ENCODE measurements around the gene KRTAP2-1. TPM values are rescaled to one million over a fixed set of nuclear protein-coding genes. Genes with fewer than 3 reads are reported as not detected.
"Not testable (repeated sequence)": the region's sequence is repeated elsewhere in the genome, so short reads cannot be mapped to it uniquely, and the experiment has no call there.

Gene KRTAP2-1
- total and polyA plus RNA-seq, 12 donors = not detected

GRCh38 chr17:41049110-41049509 lies 2.0 kb upstream of the KRTAP2-1 start:
- TF ChIP-seq POLR2A (IDR thresholded peaks at IDR 0.05) = no peak
- TF ChIP-seq, protein P1, sequence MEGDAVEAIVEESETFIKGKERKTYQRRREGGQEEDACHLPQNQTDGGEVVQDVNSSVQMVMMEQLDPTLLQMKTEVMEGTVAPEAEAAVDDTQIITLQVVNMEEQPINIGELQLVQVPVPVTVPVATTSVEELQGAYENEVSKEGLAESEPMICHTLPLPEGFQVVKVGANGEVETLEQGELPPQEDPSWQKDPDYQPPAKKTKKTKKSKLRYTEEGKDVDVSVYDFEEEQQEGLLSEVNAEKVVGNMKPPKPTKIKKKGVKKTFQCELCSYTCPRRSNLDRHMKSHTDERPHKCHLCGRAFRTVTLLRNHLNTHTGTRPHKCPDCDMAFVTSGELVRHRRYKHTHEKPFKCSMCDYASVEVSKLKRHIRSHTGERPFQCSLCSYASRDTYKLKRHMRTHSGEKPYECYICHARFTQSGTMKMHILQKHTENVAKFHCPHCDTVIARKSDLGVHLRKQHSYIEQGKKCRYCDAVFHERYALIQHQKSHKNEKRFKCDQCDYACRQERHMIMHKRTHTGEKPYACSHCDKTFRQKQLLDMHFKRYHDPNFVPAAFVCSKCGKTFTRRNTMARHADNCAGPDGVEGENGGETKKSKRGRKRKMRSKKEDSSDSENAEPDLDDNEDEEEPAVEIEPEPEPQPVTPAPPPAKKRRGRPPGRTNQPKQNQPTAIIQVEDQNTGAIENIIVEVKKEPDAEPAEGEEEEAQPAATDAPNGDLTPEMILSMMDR (IDR thresholded peaks at IDR 0.05) = no peak
- 29 to 36% (median 33%) methylated on average over 2 of the region's 2 CpGs for WGBS, 4 donors

GRCh38 chr17:41048441-41048840 lies 1.3 kb upstream of the KRTAP2-1 start:
- H3K36me3 ChIP-seq (replicated peaks in 1 of 2) = no peaks in the 10 kb centered on the region
- H3K4me1 ChIP-seq (replicated peaks in 1 of 2) = no peaks in the 10 kb centered on the region
- intact Hi-C loops (cut with DNase I) = no loop called here
- WGBS, 4 donors = 70 to 81% (median 77%) methylated on average over 7 of the region's 7 CpGs
- H3K27ac ChIP-seq = no peak overlapping the region
- DNase-seq = no peak
- no peaks in the 10 kb centered on the region for H3K27me3 ChIP-seq
- TF ChIP-seq, protein P1 (IDR thresholded peaks at IDR 0.05) = no peak
- TF ChIP-seq POLR2A (IDR thresholded peaks at IDR 0.05) = no peak
- H3K4me3 ChIP-seq = no peak overlapping the region
- no peaks in the 10 kb centered on the region for H3K9me3 ChIP-seq (replicated peaks in 1 of 3)

More at GRCh38 chr17:41049110-41049509, 2.0 kb upstream of the KRTAP2-1 start:
- Histone ChIP-seq H3K4me1 (replicated peaks in 1 of 2) (no peaks in the 10 kb centered on the region), H3K4me3 (no peak overlapping the region), H3K27ac (no peak overlapping the region), H3K36me3 (replicated peaks in 1 of 2) (no peaks in the 10 kb centered on the region), H3K27me3 (no peaks in the 10 kb centered on the region), H3K9me3 (replicated peaks in 1 of 3) (no peaks in the 10 kb centered on the region)
- DNase-seq = no peak
- intact Hi-C loops (cut with DNase I) = no loop called here

DNA sequence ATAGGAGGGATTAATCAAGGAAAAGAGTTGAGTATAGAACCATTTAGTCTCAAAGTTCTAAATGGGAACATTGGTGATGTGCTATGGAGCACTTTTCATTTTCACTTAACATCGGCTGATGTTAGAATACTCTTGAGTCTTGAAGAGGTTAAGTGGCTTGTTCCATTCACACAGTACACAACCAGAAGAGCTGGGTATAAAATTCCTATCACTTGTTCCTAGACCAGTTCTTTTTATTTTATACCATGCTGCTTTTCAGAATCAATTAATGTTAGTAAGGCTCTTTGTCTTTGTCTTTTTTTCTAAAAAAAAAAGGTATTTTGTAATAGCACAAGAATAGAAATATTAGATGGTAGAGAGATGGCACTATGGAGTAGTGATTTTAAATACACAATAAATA lies 4.2 kb downstream of the KRTAP2-1 start:
- H3K27ac ChIP-seq = no peak overlapping the region
- no peaks in the 10 kb centered on the region for H3K9me3 ChIP-seq (replicated peaks in 1 of 3)
- H3K4me3 ChIP-seq = no peak overlapping the region
- H3K4me1 ChIP-seq (replicated peaks in 1 of 2) = no peaks in the 10 kb centered on the region
- TF ChIP-seq POLR2A (IDR thresholded peaks at IDR 0.05) = no peak
- TF ChIP-seq, protein P1 (IDR thresholded peaks at IDR 0.05) = no peak
- WGBS, 4 donors = 93 to 100% (median 97%) methylated on average over 1 of the region's 1 CpG
- H3K27me3 ChIP-seq = no peaks in the 10 kb centered on the region
- DNase-seq = no peak
- no peaks in the 10 kb centered on the region for H3K36me3 ChIP-seq (replicated peaks in 1 of 2)
- intact Hi-C loops (cut with DNase I) = no loop called here

- intact Hi-C loops (cut with DNase I); H3K9me3 ChIP-seq (replicated peaks in 1 of 3); H3K4me1 ChIP-seq (replicated peaks in 1 of 2); H3K36me3 ChIP-seq (replicated peaks in 1 of 2); H3K27me3 ChIP-seq; H3K27ac ChIP-seq; H3K4me3 ChIP-seq: not testable (repeated sequence)
- 73 to 82% (median 80%) methylated on average over 8 to 13 of the region's 14 CpGs for WGBS, 4 donors
- DNase-seq = peak in 1 of 7 donors; percentile 54
These were observed 6.1 kb downstream of the KRTAP2-1 start, which contains the start of gene KRTAP1-1 for GRCh38 chr17:41040783-41041571. KRTAP1-1 (minus strand) TSS chr17:41041450; CDS start chr17:41041397, 53 bp downstream.
